Hepatocyte (in vitro differentiated cells): Measurements from ENCODE around the gene C19orf25. TPM values are rescaled to one million over a fixed set of nuclear protein-coding genes. Genes with fewer than 3 reads are reported as not detected.

Experiments
- DNase-seq: peaks from one replicate; pipeline ENCODE4 v3.0.0-alpha.2; 2016; ENCODE audit warnings: low spot score
- H2AFZ ChIP-seq: fragments of 200-600 bp; sonication (generic); 2 replicates; pipeline ENCODE4 v1.6.0; 2016; ENCODE audit warnings: antibody characterized with exemption, mild to moderate bottlenecking
- H3K27ac ChIP-seq: fragments of 200-600 bp; sonication (generic); 2 replicates; pipeline ENCODE4 v1.5.1; 2016; ENCODE audit warnings: mild to moderate bottlenecking
- H3K27me3 ChIP-seq: fragments of 200-600 bp; sonication (generic); 2 replicates; pipeline ENCODE4 v1.6.1; 2016
- H3K36me3 ChIP-seq: fragments of 200-600 bp; sonication (generic); replicated peaks from 2 replicates; pipeline ENCODE4 v1.5.1; 2016; ENCODE audit warnings: low read depth; ENCODE audit not compliant: insufficient read depth
- H3K4me1 ChIP-seq: fragments of 200-600 bp; sonication (generic); 2 replicates; pipeline ENCODE4 v1.5.1; 2016; ENCODE audit warnings: mild to moderate bottlenecking, moderate library complexity; ENCODE audit not compliant: insufficient read depth
- H3K4me2 ChIP-seq: fragments of 200-600 bp; sonication (generic); 2 replicates; pipeline ENCODE4 v1.6.0; 2016
- H3K4me3 ChIP-seq: fragments of 200-600 bp; sonication (generic); 2 replicates; pipeline ENCODE4 v1.5.1; 2016; ENCODE audit warnings: mild to moderate bottlenecking
- H3K79me2 ChIP-seq: fragments of 200-600 bp; sonication (generic); 2 replicates; pipeline ENCODE4 v1.6.0; 2017; ENCODE audit warnings: mild to moderate bottlenecking
- H3K9me2 ChIP-seq: fragments of 200-600 bp; sonication (generic); replicated peaks from 2 replicates; pipeline ENCODE4 v1.6.0; 2017; ENCODE audit warnings: mild to moderate bottlenecking; ENCODE audit not compliant: insufficient read depth
- H3K9me3 ChIP-seq: fragments of 200-600 bp; sonication (generic); 2 replicates; pipeline ENCODE4 v1.5.1; 2016; ENCODE audit warnings: low read depth, mild to moderate bottlenecking
- H4K20me1 ChIP-seq: fragments of 200-600 bp; sonication (generic); 2 replicates; pipeline ENCODE4 v1.6.0; 2016; ENCODE audit warnings: mild to moderate bottlenecking; ENCODE audit not compliant: insufficient read depth, poor library complexity, severe bottlenecking
- CTCF ChIP-seq: fragments of 200-600 bp; sonication (generic); IDR thresholded peaks from 2 replicates; pipeline ENCODE4 v1.5.1; 2016; ENCODE audit warnings: antibody characterized with exemption, mild to moderate bottlenecking; ENCODE audit not compliant: poor library complexity
- EZH2 ChIP-seq: fragments of 200-600 bp; sonication (generic); IDR thresholded peaks from 2 replicates; pipeline ENCODE4 v1.6.1; 2016; ENCODE audit warnings: antibody characterized with exemption, mild to moderate bottlenecking, borderline replicate concordance
- EZH2phosphoT487 ChIP-seq: fragments of 200-600 bp; sonication (generic); IDR thresholded peaks from one replicate; pipeline ENCODE4 v1.6.1; 2018; ENCODE audit warnings: antibody characterized with exemption, mild to moderate bottlenecking, low read depth, moderate library complexity; ENCODE audit not compliant: unreplicated experiment, severe bottlenecking
- WGBS: methylation state at CpG from one replicate; pipeline ENCODE4 v1.1.6; 2016; ENCODE audit warnings: low lambda C conversion rate; ENCODE audit errors: missing lambda C conversion rate; 5-methylcytosine and 5-hydroxymethylcytosine counted together
- polyA plus RNA-seq: library from polyadenylated mRNA; unstranded; fragments of >200 nt; fragmentation: Nextera tagmentation; extraction: Ambion mirVana; gene quantifications from 2 replicates; pipeline ENCODE4 v1.2.1, GENCODE V29; 2016
- total RNA-seq: library from RNA; depleted of rRNA; stranded (reverse); fragments of >200 nt; gene quantifications from 2 replicates; pipeline ENCODE4 v1.2.3, GENCODE V29; 2014

C19orf25 gene
- total and polyA plus RNA-seq, 2 experiments from 2014 or later, result 36.3 to 43.6 TPM

GRCh38 chr19:1471515-1472160 lies 7.4 kb downstream of the C19orf25 start:
- WGBS, result 42% methylated on average over 19 of the region's 24 CpGs
- no peak overlapping the region for H3K27ac ChIP-seq
- H3K79me2 ChIP-seq, result peaks cover 5% of the 10 kb centered on the region
- H2AFZ ChIP-seq, result no peak overlapping the region
- H3K9me3 ChIP-seq, result no peaks in the 10 kb centered on the region
- peaks cover 78% of the 10 kb centered on the region for H4K20me1 ChIP-seq
- TF ChIP-seq CTCF (peak; percentile 26), EZH2 (no peak)
- H3K4me2 ChIP-seq, result peak overlapping the region; percentile 94
- no peaks in the 10 kb centered on the region for H3K36me3 ChIP-seq
- H3K9me2 ChIP-seq, result no peaks in the 10 kb centered on the region
- peaks cover 32% of the 10 kb centered on the region for H3K4me1 ChIP-seq
- peaks cover 64% of the 10 kb centered on the region for H3K27me3 ChIP-seq
- H3K4me3 ChIP-seq, result no peak overlapping the region
- DNase-seq, result no peak

GRCh38 chr19:1471010-1471514 lies 8.0 kb downstream of the C19orf25 start:
- no peak overlapping the region for H2AFZ ChIP-seq
- no peaks in the 10 kb centered on the region for H3K9me3 ChIP-seq
- WGBS, result 10% methylated on average over 26 of the region's 28 CpGs
- peaks cover 70% of the 10 kb centered on the region for H3K27me3 ChIP-seq
- H3K36me3 ChIP-seq, result no peaks in the 10 kb centered on the region
- H3K9me2 ChIP-seq, result no peaks in the 10 kb centered on the region
- DNase-seq, result peak; percentile 51
- H3K4me2 ChIP-seq, result peak overlapping the region; percentile 94
- peak; percentile 16 for TF ChIP-seq EZH2phosphoT487
- TF ChIP-seq CTCF, result no peak
- H4K20me1 ChIP-seq, result peaks cover 84% of the 10 kb centered on the region
- H3K79me2 ChIP-seq, result no peaks in the 10 kb centered on the region
- H3K4me1 ChIP-seq, result peaks cover 38% of the 10 kb centered on the region
- H3K27ac ChIP-seq, result no peak overlapping the region
- H3K4me3 ChIP-seq, result no peak overlapping the region

- DNase-seq, result peak; percentile 60
- Histone ChIP-seq H3K27me3 (peaks cover 74% of the 10 kb centered on the region), H3K27ac (no peak overlapping the region), H3K4me3 (no peak overlapping the region), H3K9me3 (no peaks in the 10 kb centered on the region), H3K4me1 (peaks cover 42% of the 10 kb centered on the region), H3K36me3 (no peaks in the 10 kb centered on the region), H2AFZ (no peak overlapping the region), H3K9me2 (no peaks in the 10 kb centered on the region), H3K79me2 (no peaks in the 10 kb centered on the region), H3K4me2 (peak overlapping the region; percentile 94), H4K20me1 (peaks cover 87% of the 10 kb centered on the region)
- WGBS, result 2% methylated on average over 35 of the region's 67 CpGs
- TF ChIP-seq EZH2, result peak; percentile 91
- no peak for TF ChIP-seq EZH2phosphoT487
These were observed 8.6 kb downstream of the C19orf25 start for GRCh38 chr19:1470305-1471009.

- no peaks in the 10 kb centered on the region for H3K9me2 ChIP-seq
- H4K20me1 ChIP-seq, result peaks cover 89% of the 10 kb centered on the region
- no peaks in the 10 kb centered on the region for H3K9me3 ChIP-seq
- WGBS, result 27% methylated on average over 8 of the region's 22 CpGs
- TF ChIP-seq EZH2phosphoT487, result no peak
- TF ChIP-seq EZH2, result peak; percentile 93
- no peak overlapping the region for H3K4me3 ChIP-seq
- peaks cover 79% of the 10 kb centered on the region for H3K27me3 ChIP-seq
- H3K27ac ChIP-seq, result no peak overlapping the region
- H3K36me3 ChIP-seq, result no peaks in the 10 kb centered on the region
- no peak overlapping the region for H2AFZ ChIP-seq
- H3K4me2 ChIP-seq, result peak overlapping the region; percentile 94
- no peaks in the 10 kb centered on the region for H3K79me2 ChIP-seq
- peaks cover 42% of the 10 kb centered on the region for H3K4me1 ChIP-seq
- DNase-seq, result no peak
These were observed 9.0 kb downstream of the C19orf25 start for GRCh38 chr19:1470055-1470304.
